GOT3 (cell line): ENCODE data around the gene RAB11A.
"Not testable (repeated sequence)": the region's sequence is repeated elsewhere in the genome, so short reads cannot be mapped to it uniquely, and the experiment has no call there.

Experiments
- DNase-seq: peaks from one replicate; lab custom pipeline; 2025; ENCODE audit warnings: mixed read lengths; lab: John Stamatoyannopoulos, UW

RAB11A gene

GRCh38 chr15:65845826-65846519, 23.3 kb upstream of the RAB11A start:
- no peak for DNase-seq

DNA sequence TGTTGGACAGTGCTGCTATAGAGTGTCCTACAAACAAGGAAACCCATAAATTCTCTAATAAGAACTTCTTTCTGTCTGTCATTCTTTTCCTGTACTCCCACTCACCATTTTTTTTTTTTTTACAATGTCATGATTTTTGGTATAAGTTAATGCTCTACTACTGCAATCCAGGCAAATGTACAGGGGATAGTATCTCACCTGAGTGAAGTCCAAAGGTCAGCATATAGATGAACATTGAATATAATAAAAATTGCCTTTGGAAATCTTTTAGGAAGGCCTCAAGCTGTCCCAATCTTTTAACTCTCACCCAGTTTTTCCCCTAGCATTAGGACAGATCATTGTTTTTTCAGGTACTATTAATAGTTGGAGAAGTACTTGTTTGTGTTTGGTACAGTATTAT, 21.3 kb upstream of the RAB11A start:
- DNase-seq, result no peak

DNA sequence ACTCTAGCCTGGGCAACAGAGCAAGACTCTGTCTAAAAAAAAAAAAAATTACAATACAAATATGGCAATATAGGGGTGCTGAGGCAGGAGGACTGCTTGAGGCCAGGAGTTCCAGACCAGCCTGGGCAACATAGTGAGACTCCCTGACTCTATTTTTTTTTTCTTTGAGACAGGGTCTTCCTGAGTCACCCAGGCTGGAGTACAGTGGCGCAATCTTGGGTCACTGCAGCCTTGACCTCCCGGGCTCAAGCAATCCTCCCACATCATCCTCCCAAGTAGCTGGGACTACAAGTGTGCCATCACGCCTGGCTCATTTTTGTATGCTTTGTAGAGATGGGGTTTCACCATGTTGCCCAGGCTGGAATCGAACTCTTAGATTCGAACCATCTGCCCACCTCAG, 17.3 kb upstream of the RAB11A start:
- DNase-seq, result no peak

GRCh38 chr15:65856821-65857455, 12.4 kb upstream of the RAB11A start:
- DNase-seq, result no peak

DNA sequence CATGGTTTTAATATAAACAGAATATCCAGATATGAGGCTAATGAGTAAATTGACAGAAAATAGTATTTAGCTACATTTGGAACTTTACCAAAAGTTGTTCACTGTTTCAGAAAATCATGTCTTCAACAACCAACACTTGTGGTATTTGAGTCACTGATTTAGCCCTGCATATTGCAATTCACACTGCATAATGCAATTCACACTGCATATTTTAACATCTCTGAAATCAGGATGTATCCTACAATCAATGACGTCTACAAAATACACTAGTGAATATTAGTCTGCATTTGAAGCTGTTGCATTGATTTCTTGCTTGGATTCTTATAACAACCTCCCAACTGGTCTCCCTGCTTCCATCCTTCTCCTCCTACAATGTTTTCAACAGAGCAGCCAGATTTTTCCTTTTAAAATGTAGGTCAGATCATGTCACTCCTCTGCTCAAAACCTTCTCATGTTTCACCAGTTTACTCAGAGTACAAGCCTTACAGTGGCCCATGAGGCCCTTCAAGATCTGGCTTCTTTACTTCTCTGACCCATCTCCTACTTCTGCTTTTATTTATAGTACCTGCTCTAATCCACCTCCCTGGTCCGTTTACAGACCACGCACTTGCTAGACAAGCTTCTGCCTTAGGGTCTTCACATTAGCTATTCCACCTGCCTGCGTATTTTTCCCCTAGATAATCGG, 11.4 kb upstream of the RAB11A start:
- no peak for DNase-seq

- DNase-seq, result no peak
Observed at GRCh38 chr15:65862682-65863081, 6.6 kb upstream of the RAB11A start.

- DNase-seq, result no peak
Observed at GRCh38 chr15:65863106-65863505, 6.2 kb upstream of the RAB11A start.

GRCh38 chr15:65867244-65867643, 2.0 kb upstream of the RAB11A start:
- no peak for DNase-seq

- DNase-seq, result not testable (repeated sequence)
Observed at GRCh38 chr15:65867933-65868332, 1.4 kb upstream of the RAB11A start.

GRCh38 chr15:65868546-65869125, 655 bp upstream of the RAB11A start:
- no peak for DNase-seq

DNA sequence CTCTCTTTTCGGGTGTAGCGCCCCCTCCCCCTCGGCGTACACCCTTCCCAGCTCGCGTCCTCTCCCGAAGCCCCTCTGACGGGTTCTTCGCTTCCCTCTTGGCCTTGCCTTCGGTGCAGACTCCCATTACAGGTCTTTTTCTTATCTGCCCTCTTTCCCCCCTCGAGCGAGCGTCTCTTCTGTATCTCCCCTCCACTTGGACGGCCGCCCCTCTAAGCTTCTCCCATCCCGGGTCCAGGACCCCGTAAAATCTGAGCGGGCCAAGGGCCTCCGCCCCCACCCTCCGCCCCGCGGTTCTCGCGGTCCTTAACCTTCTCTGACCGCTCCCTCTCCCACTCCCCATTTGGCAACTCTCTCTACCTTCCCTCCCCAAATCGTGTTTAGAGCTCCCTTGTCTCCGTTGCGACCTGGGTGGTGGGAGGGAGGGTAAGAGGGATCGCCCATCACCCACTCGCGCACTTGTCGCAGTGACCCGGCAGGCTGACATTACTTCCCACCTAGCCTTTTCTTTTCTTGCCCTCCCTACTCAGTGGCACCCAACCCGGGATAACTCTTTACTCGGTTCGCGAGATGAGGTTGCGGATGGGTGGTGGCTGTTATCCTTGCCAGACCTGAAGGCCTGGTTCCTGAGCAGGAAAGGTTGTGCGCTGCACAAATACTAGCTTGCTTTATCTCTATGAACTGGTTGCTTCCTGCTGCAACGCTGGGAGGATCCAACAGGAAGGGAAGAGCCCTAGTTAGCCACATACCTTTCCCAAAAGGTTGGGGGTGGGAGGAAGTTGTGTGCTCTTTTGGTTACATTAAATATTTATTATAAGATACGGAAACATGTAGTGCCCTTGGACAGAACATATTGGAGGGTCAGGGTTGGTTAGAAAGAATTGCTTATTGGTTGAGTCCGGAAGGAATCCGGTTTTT, 922 bp downstream of the RAB11A start:
- DNase-seq, result no peak

DNA sequence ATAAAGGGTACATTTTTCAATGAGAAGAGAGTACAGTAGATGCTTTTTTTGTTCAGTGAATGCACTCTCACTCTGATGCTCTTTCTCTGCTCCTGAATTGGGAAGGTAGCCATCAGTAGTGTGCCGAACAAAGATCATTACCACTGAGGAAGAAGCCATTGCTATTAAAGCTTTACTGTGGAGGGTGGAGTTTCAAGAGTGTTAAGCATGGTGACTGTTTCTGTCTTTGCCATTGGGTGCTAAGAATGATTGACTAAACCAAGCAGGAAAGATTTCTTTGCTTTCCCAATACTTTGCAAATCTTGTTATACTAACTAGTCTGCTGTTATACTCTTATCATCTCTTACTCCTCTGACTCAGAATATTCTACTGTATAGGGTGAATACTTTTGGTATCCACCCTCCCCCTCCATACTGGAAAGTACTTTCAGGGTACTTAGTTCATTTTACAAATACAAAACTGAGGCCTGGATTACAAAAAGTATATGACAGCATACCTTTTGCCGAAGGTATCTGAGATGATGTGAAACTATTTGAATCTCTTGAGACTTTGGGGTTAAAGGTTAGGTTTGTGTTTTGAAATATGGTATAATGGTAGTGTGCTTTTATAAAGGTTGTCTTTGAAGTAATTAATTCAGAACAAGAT, 1.7 kb downstream of the RAB11A start:
- DNase-seq, result no peak

GRCh38 chr15:65871886-65872285, 2.6 kb downstream of the RAB11A start:
- DNase-seq, result not testable (repeated sequence)

DNA sequence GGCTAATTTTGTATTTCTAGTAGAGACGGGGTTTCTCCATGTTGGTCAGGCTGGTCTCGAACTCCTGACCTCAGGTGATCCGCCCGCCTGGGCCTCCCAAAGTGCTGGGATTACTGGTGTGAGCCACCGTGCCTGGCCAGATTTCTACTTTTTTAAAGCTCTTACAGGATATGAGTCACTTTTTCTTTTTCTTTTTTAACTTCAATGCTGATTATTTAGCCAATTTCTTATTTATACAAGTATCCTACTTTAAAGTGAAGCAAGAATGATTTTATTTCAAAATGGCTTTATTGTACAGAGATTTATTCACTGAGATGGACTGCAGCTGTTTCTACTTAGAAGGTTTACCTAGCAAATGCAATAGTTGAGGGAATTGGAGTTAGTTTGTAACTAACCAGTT, 3.3 kb downstream of the RAB11A start:
- not testable (repeated sequence) for DNase-seq

- DNase-seq, result no peak
Observed at GRCh38 chr15:65873256-65873655, 4.0 kb downstream of the RAB11A start.

DNA sequence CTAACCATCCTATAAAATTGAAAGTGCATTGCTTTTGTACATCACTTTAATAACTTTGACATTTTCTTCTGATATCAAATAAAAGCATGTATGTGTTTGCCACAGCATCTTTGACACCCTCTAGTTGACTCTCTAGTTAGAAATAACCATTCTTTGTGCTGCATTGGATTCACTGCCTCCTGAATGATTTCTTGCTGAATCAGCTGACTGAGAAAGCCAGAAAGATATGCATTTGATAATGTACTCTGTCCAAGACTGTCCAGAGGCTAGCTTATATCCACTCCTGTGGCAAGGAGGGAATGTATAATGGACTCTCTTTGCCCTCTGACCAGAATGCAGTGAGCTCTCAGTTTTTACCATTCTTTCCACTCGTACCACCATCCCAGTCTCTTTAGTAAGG, 6.2 kb downstream of the RAB11A start:
- no peak for DNase-seq

DNA sequence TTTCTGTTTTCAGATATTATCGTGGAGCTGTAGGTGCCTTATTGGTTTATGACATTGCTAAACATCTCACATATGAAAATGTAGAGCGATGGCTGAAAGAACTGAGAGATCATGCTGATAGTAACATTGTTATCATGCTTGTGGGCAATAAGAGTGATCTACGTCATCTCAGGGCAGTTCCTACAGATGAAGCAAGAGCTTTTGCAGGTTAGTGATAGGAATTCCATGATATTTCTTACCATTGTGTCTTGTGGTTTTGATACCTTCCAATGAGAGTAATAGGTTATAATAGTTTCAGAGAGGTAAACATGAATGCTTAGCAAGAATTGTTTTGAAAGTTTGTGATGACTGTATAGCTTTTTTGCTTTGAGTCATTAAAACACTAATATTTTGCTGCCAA, 8.5 kb downstream of the RAB11A start:
- no peak for DNase-seq

DNA sequence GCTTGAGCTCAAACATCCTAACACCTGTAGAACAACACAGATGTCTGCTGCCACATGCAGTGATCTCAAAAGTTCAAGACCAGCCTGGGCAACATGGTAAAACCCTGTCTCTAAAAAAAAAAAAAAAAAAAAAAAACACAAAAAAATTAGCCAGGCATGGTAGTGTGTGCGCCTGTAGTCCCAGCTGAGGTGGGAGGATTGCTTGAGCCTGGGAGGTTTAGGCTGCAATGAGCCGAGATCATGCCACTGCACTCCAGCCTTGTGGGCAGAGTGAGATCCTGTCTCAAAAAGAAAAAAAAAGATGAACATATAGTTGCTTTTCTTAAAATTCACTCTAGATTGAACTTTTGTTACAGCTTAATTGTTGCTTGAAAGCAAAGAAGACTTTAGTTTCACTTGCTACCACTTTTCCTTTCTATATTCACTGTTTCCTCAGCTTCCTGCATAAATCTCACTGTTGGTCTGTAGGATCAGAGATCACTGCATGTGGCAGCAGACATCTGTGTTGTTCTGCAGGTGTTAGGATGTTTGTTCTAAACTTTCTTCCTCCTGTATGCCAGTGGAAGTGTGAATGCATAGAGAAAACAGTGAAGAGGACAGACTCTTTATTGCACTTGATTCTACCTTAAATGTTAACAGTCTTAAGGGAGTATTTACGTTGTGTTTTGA, 12.6 kb downstream of the RAB11A start:
- no peak for DNase-seq

DNA sequence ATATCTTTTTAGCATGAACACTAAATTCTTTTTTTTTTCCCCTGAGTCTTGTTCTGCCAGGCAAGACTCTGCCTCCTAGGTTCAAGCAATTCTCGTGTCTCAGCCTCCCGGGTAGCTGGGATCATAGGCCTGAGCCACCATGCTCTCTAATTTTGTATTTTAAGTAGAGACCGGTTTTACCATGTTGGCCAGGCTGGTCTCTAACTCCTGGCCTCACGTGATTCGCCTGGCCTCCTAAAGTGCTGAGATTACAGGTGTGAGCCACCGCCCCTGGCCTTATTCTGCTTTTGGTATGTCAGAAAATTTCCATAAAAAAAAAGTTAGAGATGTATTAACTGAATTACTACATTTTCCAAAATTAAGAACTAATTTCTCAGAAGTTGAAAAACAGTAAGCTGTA, 14.3 kb downstream of the RAB11A start:
- no peak for DNase-seq

DNA sequence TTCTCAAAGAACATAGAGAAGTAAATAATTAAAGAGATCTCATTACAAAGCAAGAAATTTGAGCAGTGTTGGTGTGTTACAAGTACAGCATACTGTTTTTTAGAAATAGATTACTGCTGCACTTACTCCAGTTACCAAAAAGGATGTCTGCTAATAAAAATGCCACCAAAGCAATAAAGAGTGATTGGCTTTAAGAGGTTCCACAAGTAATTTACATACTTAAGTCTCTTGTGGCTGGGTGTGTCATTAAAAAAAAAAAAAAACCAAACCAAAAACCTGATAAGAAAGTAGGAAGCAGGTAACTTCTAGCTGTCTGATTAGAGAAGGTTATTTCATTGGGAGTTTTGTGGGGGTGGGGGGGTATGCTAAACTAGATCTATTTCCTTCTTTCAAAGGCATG, 15.2 kb downstream of the RAB11A start:
- DNase-seq, result no peak
